ENCODE results near the gene PDAP1.

Gene PDAP1

GRCh38 chr7:99424932-99425730 lies 16.7 kb upstream of the PDAP1 start:
- DNase-seq (ENCODE audit: low read depth, low spot score) = no peak

GRCh38 chr7:99422625-99423024 lies 14.2 kb upstream of the PDAP1 start:
- no peak for DNase-seq (ENCODE audit: low read depth, low spot score)

GRCh38 chr7:99422186-99422585 lies 13.8 kb upstream of the PDAP1 start:
- no peak for DNase-seq (ENCODE audit: low read depth, low spot score)

- DNase-seq (ENCODE audit: low read depth, low spot score) = no peak
Measured at GRCh38 chr7:99420986-99421385, 12.6 kb upstream of the PDAP1 start.

- DNase-seq (ENCODE audit: low read depth, low spot score) = no peak
Measured at GRCh38 chr7:99420213-99420612, 11.8 kb upstream of the PDAP1 start.

- DNase-seq (ENCODE audit: low read depth, low spot score) = no peak
Measured at GRCh38 chr7:99419323-99420021, 11.1 kb upstream of the PDAP1 start.

GRCh38 chr7:99418260-99418659 lies 9.9 kb upstream of the PDAP1 start:
- no peak for DNase-seq (ENCODE audit: low read depth, low spot score)

- DNase-seq (ENCODE audit: low read depth, low spot score) = peak; percentile 35
Measured at GRCh38 chr7:99415513-99416127, 7.2 kb upstream of the PDAP1 start.

GRCh38 chr7:99410635-99411034 lies 2.2 kb upstream of the PDAP1 start:
- no peak for DNase-seq (ENCODE audit: low read depth, low spot score)

- DNase-seq (ENCODE audit: low read depth, low spot score) = no peak
Measured at GRCh38 chr7:99409806-99410205, 1.4 kb upstream of the PDAP1 start.

- DNase-seq (ENCODE audit: low read depth, low spot score) = no peak
Measured at GRCh38 chr7:99409192-99409572, 785 bp upstream of the PDAP1 start.

- DNase-seq (ENCODE audit: low read depth, low spot score) = no peak
Measured at GRCh38 chr7:99407872-99408378, 472 bp downstream of the PDAP1 start.

GRCh38 chr7:99406557-99406956 lies 1.8 kb downstream of the PDAP1 start:
- no peak for DNase-seq (ENCODE audit: low read depth, low spot score)

- no peak for DNase-seq (ENCODE audit: low read depth, low spot score)
Measured at GRCh38 chr7:99404977-99405320, 3.4 kb downstream of the PDAP1 start.

- no peak for DNase-seq (ENCODE audit: low read depth, low spot score)
Measured at GRCh38 chr7:99404235-99404976, 4.0 kb downstream of the PDAP1 start.

GRCh38 chr7:99403764-99404163 lies 4.6 kb downstream of the PDAP1 start:
- DNase-seq (ENCODE audit: low read depth, low spot score) = no peak

GRCh38 chr7:99402854-99403253 lies 5.5 kb downstream of the PDAP1 start:
- no peak for DNase-seq (ENCODE audit: low read depth, low spot score)

- no peak for DNase-seq (ENCODE audit: low read depth, low spot score)
Measured at GRCh38 chr7:99399597-99399996, 8.8 kb downstream of the PDAP1 start.

GRCh38 chr7:99398891-99399445 lies 9.4 kb downstream of the PDAP1 start:
- no peak for DNase-seq (ENCODE audit: low read depth, low spot score)

- no peak for DNase-seq (ENCODE audit: low read depth, low spot score)
Measured at GRCh38 chr7:99397297-99397983, 11.0 kb downstream of the PDAP1 start.
